Activated T-cell treated with anti-CD3 and anti-CD28 coated beads, Interleukin-2, amount 50 U/mL, for 48 hours (primary cell): ENCODE results near the gene GBP1.
"Not testable (repeated sequence)": the region's sequence is repeated elsewhere in the genome, so short reads cannot be mapped to it uniquely, and the experiment has no call there.

Experiments
- DNase-seq, 2 experiments: peaks; one replicate each; pipeline ENCODE4 v3.0.0-alpha.2; 2020

The GBP1 gene

GRCh38 chr1:89051300-89051954 lies 13.6 kb downstream of the GBP1 start:
- DNase-seq, result no peak

- DNase-seq, result no peak
These were observed 14.4 kb downstream of the GBP1 start for GRCh38 chr1:89050649-89051033.

- not testable (repeated sequence) for DNase-seq
These were observed 14.9 kb downstream of the GBP1 start for GRCh38 chr1:89049901-89050648.

- DNase-seq, result not testable (repeated sequence)
These were observed 15.8 kb downstream of the GBP1 start for GRCh38 chr1:89049187-89049586.

GRCh38 chr1:89047734-89048133 lies 17.3 kb downstream of the GBP1 start:
- no peak for DNase-seq

- DNase-seq, result not testable (repeated sequence)
These were observed 18.5 kb downstream of the GBP1 start for GRCh38 chr1:89046318-89047183.

- no peak for DNase-seq
These were observed 19.9 kb downstream of the GBP1 start for GRCh38 chr1:89044970-89045721.

GRCh38 chr1:89043940-89044339 lies 21.1 kb downstream of the GBP1 start:
- no peak for DNase-seq

- no peak for DNase-seq
These were observed 22.5 kb downstream of the GBP1 start for GRCh38 chr1:89042491-89042890.

- no peak for DNase-seq
These were observed 23.3 kb downstream of the GBP1 start for GRCh38 chr1:89041721-89042120.

- DNase-seq, result peak; percentile 57 to 58
These were observed 23.8 kb downstream of the GBP1 start for GRCh38 chr1:89041119-89041641.

- DNase-seq, result no peak
These were observed 24.7 kb downstream of the GBP1 start for GRCh38 chr1:89040315-89040626.

GRCh38 chr1:89037186-89037585 lies 27.8 kb downstream of the GBP1 start:
- no peak for DNase-seq

- DNase-seq, result no peak
These were observed 29.9 kb downstream of the GBP1 start for GRCh38 chr1:89035080-89035479.

GRCh38 chr1:89034004-89034403 lies 31.0 kb downstream of the GBP1 start:
- not testable (repeated sequence) for DNase-seq

- not testable (repeated sequence) for DNase-seq
These were observed 36.0 kb downstream of the GBP1 start for GRCh38 chr1:89029051-89029450.

- no peak for DNase-seq
These were observed 39.1 kb downstream of the GBP1 start for GRCh38 chr1:89025928-89026327.

- no peak for DNase-seq
These were observed 42.0 kb downstream of the GBP1 start for GRCh38 chr1:89023026-89023425.

- no peak for DNase-seq
These were observed 42.6 kb downstream of the GBP1 start, which contains the start of gene GBP3 for GRCh38 chr1:89022167-89022959. Gene GBP3 (minus strand): TSS chr1:89022866. CDS start chr1:89020721, 2,145 bp downstream.

- DNase-seq, result not testable (repeated sequence)
These were observed 46.7 kb downstream of the GBP1 start for GRCh38 chr1:89018318-89018717.

- DNase-seq, result no peak
These were observed 56.5 kb downstream of the GBP1 start for GRCh38 chr1:89008511-89008910.
